CD14-positive monocyte (primary cell): ENCODE measurements around the gene KLHL3. TPM values are rescaled to one million over a fixed set of nuclear protein-coding genes. Genes with fewer than 3 reads are reported as not detected.

ENCODE experiments used
- DNase-seq, 3 donors: peaks; one replicate each; pipeline ENCODE4 v3.0.0-alpha.2; 2011 to 2022
- H2AFZ ChIP-seq: 2 replicates; pipeline ENCODE4 v1.6.0; 2012; ENCODE audit warnings: mild to moderate bottlenecking, low read depth, low read length, inconsistent platforms; ENCODE audit not compliant: insufficient read depth, poor library complexity, severe bottlenecking
- H3K27ac ChIP-seq, 2 donors: 1 replicate in 1 of 2; 2 replicates in 1 of 2; pipeline ENCODE4 v1.5.1; 2012 to 2013; ENCODE audit warnings: low read length in 2 of 2, control low read depth in 1 of 2, inconsistent platforms in 1 of 2, low read depth in 1 of 2, mild to moderate bottlenecking in 1 of 2
- H3K27me3 ChIP-seq, 2 donors: one replicate each; pipeline versions ENCODE4 v1.6.0 to v1.6.1; 2011 to 2013; ENCODE audit warnings: low read length in 2 of 2; ENCODE audit not compliant: control insufficient read depth in 2 of 2, insufficient read depth in 2 of 2
- H3K36me3 ChIP-seq, 2 donors: replicated peaks in 1 of 2; 1 replicate in 1 of 2; 2 replicates in 1 of 2; pipeline versions ENCODE4 v1.5.1 to v1.6.1; 2012 to 2013; ENCODE audit warnings: low read length in 2 of 2, control low read depth in 1 of 2, inconsistent platforms in 1 of 2, mild to moderate bottlenecking in 1 of 2; ENCODE audit not compliant: insufficient read depth in 2 of 2, control insufficient read depth in 1 of 2
- H3K4me1 ChIP-seq, 2 donors: 1 replicate in 1 of 2; 2 replicates in 1 of 2; pipeline versions ENCODE4 v1.5.1 to v1.6.1; 2012 to 2013; ENCODE audit warnings: low read length in 2 of 2, control low read depth in 1 of 2, inconsistent platforms in 1 of 2, mild to moderate bottlenecking in 1 of 2, moderate library complexity in 1 of 2; ENCODE audit not compliant: insufficient read depth in 2 of 2, control insufficient read depth in 1 of 2
- H3K4me2 ChIP-seq: replicated peaks from 2 replicates; pipeline ENCODE3; 2012; ENCODE audit warnings: low read length, moderate library complexity, mild to moderate bottlenecking; ENCODE audit not compliant: poor library complexity, severe bottlenecking; ENCODE audit errors: extremely low read depth
- H3K4me3 ChIP-seq, 3 experiments: fragments of 200-600 bp in 1 of 3; sonication (generic) in 1 of 3; replicated peaks in 1 of 3; 1 replicate in 2 of 3; 2 replicates in 1 of 3; pipeline ENCODE4 v1.5.1; 2011 to 2013; ENCODE audit warnings: low read length in 3 of 3, mild to moderate bottlenecking in 3 of 3, control low read depth in 2 of 3, low read depth in 2 of 3, inconsistent platforms in 1 of 3, moderate library complexity in 1 of 3
- H3K79me2 ChIP-seq: 2 replicates; pipeline ENCODE4 v1.6.0; 2012; ENCODE audit warnings: mild to moderate bottlenecking, control low read depth, inconsistent platforms, low read length, moderate library complexity; ENCODE audit not compliant: insufficient read depth
- H3K9ac ChIP-seq: 2 replicates; pipeline ENCODE4 v1.6.0; 2017; ENCODE audit warnings: low read length, mild to moderate bottlenecking; ENCODE audit not compliant: insufficient read depth, poor library complexity, severe bottlenecking
- H3K9me3 ChIP-seq, 2 donors: replicated peaks in 1 of 2; 1 replicate in 1 of 2; 2 replicates in 1 of 2; pipeline versions ENCODE4 v1.5.1 to v1.6.1; 2012 to 2013; ENCODE audit warnings: low read length in 2 of 2, control low read depth in 1 of 2; ENCODE audit not compliant: control insufficient read depth in 1 of 2, insufficient read depth in 1 of 2
- H4K20me1 ChIP-seq: 2 replicates; pipeline ENCODE4 v1.6.0; 2012; ENCODE audit warnings: mild to moderate bottlenecking, low read length, control low read depth, moderate library complexity; ENCODE audit not compliant: insufficient read depth
- H3K27ac Mint-ChIP-seq, 7 donors: one replicate each; pipeline ENCODE4 v1.8.0; 2020; ENCODE audit warnings: mild to moderate bottlenecking in 7 of 7, mixed read lengths in 7 of 7, moderate library complexity in 6 of 7, inconsistent platforms in 2 of 7
- H3K27me3 Mint-ChIP-seq, 3 donors: one replicate each; pipeline ENCODE4 v1.8.0; 2021 to 2022; ENCODE audit warnings: low read depth in 3 of 3, mild to moderate bottlenecking in 3 of 3, mixed read lengths in 3 of 3, moderate library complexity in 3 of 3, inconsistent platforms in 1 of 3
- H3K36me3 Mint-ChIP-seq, 2 donors: one replicate each; pipeline ENCODE4 v1.8.0; 2020; ENCODE audit warnings: mixed read lengths in 2 of 2, inconsistent platforms in 1 of 2, mild to moderate bottlenecking in 1 of 2
- H3K4me1 Mint-ChIP-seq: one replicate; pipeline ENCODE4 v1.8.0; 2020; ENCODE audit warnings: mild to moderate bottlenecking, mixed read lengths
- H3K4me3 Mint-ChIP-seq, 2 donors: one replicate each; pipeline ENCODE4 v1.8.0; 2020; ENCODE audit warnings: mild to moderate bottlenecking in 2 of 2, mixed read lengths in 2 of 2, moderate library complexity in 1 of 2
- H3K9me3 Mint-ChIP-seq, 7 donors: one replicate each; pipeline ENCODE4 v1.8.0; 2020 to 2022; ENCODE audit warnings: mixed read lengths in 7 of 7, mild to moderate bottlenecking in 6 of 7, moderate library complexity in 6 of 7, inconsistent platforms in 2 of 7
- WGBS: methylation state at CpG from one replicate; pipeline ENCODE4 v1.1.5; 2013; ENCODE audit warnings: missing lambda C conversion rate; ENCODE audit not compliant: insufficient coverage; 5-methylcytosine and 5-hydroxymethylcytosine counted together
- intact Hi-C, 2 donors: fragments of 100-400 bp; cut with micrococcal nuclease; formaldehyde crosslinking; loops; one replicate each; pipeline versions ENCODE4 v1.15.0 to v1.15.1; 2023
- polyA plus RNA-seq, 3 donors: library from polyadenylated mRNA; depleted of rRNA in 1 of 3; unstranded in 2 of 3; stranded (reverse) in 1 of 3; fragments of 300-500 nt in 2 of 3; fragments of >200 nt in 1 of 3; fragmentation: Illumina TruSeq in 2 of 3; gene quantifications; 1 replicate in 2 of 3; 2 replicates in 1 of 3; pipeline ENCODE4 v1.2.3, GENCODE V29; 2012 to 2021
- TF ChIP-seq, protein P1 (sequence below): fragments of 200-600 bp; IDR thresholded peaks from one replicate; pipeline ENCODE4 v1.8.0; 2022; ENCODE audit warnings: antibody characterized with exemption, mild to moderate bottlenecking

Gene KLHL3
- polyA plus RNA-seq, 3 donors: 0.71 TPM; not detected in 2

DNA sequence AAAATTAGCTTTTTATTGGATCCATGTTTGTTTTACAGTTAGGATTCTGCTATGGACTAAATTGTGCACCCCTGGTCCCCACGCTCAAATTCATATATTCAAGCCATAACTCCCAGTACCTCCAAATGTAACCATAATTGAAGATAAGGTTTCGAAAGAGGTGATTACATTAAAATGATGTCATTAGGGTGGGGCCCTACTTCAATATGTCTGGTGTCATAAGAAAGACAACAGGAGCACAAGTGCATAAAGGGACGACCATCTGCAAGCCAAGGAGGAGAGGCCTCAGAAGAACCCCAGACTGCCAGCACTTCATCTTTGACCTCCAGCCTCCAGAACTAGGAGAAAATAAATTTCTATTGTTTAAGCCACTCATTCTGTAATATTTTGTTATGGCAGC, 25.7 kb upstream of the KLHL3 start:
- Mint-ChIP-seq H3K4me3 (no peak overlapping the region), H3K4me1 (peaks cover 5% of the 10 kb centered on the region), H3K27ac (no peak overlapping the region), H3K27me3 (peaks cover 0 to 1% (median under 1%) of the 10 kb centered on the region in 3 donors), H3K9me3 (peaks cover 0 to 7% (median 6%) of the 10 kb centered on the region in 7 donors), H3K36me3 (no peaks in the 10 kb centered on the region)
- DNase-seq: no peak
- Histone ChIP-seq H3K27me3 (no peaks in the 10 kb centered on the region), H3K4me3 (no peak overlapping the region), H3K4me1 (no peaks in the 10 kb centered on the region), H3K9ac (no peak overlapping the region), H2AFZ (no peak overlapping the region), H3K9me3 (no peaks in the 10 kb centered on the region), H3K4me2 (no peak overlapping the region), H3K79me2 (no peaks in the 10 kb centered on the region), H4K20me1 (no peaks in the 10 kb centered on the region), H3K27ac (no peak overlapping the region), H3K36me3 (no peaks in the 10 kb centered on the region)
- TF ChIP-seq, protein P1, sequence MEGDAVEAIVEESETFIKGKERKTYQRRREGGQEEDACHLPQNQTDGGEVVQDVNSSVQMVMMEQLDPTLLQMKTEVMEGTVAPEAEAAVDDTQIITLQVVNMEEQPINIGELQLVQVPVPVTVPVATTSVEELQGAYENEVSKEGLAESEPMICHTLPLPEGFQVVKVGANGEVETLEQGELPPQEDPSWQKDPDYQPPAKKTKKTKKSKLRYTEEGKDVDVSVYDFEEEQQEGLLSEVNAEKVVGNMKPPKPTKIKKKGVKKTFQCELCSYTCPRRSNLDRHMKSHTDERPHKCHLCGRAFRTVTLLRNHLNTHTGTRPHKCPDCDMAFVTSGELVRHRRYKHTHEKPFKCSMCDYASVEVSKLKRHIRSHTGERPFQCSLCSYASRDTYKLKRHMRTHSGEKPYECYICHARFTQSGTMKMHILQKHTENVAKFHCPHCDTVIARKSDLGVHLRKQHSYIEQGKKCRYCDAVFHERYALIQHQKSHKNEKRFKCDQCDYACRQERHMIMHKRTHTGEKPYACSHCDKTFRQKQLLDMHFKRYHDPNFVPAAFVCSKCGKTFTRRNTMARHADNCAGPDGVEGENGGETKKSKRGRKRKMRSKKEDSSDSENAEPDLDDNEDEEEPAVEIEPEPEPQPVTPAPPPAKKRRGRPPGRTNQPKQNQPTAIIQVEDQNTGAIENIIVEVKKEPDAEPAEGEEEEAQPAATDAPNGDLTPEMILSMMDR: no peak
- intact Hi-C loops: no loop called here
- no CpG with 5 or more reads among the region's 3 CpGs for WGBS

DNA sequence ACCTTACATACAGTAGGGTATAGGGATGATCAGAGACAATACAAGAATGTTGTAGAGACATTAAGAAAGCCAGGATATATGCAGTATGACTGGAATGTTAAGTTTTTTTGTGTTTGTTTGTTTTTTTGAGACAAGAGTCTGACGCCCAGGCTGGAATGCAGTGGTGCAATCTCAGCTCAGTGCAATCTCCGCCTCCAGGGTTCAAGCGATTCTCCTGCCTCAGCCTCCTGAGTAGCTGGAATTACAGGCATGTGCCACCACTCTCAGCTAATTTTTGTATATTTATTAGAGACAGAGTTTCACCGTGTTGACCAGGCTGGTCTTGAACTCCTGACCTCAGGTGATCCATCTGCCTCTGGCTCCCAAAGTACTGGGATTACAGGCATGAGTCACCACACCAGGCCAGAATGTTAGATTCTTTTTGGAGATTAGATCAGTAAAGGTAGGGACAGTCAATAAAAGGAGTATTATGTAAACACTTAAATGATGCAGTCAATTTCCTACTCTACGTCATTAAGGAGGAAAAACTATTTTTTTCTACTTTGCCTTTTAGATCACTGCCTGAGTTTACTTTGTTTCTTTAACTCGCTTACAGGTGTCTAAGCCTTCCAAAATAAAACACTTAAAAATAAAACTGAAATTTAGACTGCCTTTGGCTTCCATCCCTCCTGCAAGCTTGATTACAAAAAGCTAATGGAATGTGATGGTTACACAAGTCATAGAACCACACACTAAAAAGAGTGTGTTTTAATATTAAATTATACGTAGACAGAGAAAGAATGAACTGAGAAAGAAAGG, 25.0 kb upstream of the KLHL3 start:
- Mint-ChIP-seq H3K9me3 (peaks cover 0 to 4% (median under 1%) of the 10 kb centered on the region in 7 donors), H3K27me3 (peaks cover 0 to 2% (median 1%) of the 10 kb centered on the region in 3 donors), H3K4me1 (peaks cover 5% of the 10 kb centered on the region), H3K36me3 (no peaks in the 10 kb centered on the region), H3K27ac (no peak overlapping the region), H3K4me3 (no peak overlapping the region)
- DNase-seq: no peak
- Histone ChIP-seq H3K9ac (no peak overlapping the region), H3K36me3 (no peaks in the 10 kb centered on the region), H2AFZ (no peak overlapping the region), H4K20me1 (no peaks in the 10 kb centered on the region), H3K9me3 (no peaks in the 10 kb centered on the region), H3K27ac (no peak overlapping the region), H3K4me3 (no peak overlapping the region), H3K4me2 (no peak overlapping the region), H3K27me3 (no peaks in the 10 kb centered on the region), H3K4me1 (no peaks in the 10 kb centered on the region), H3K79me2 (no peaks in the 10 kb centered on the region)
- TF ChIP-seq, protein P1: no peak
- intact Hi-C loops: no loop called here
- WGBS: 100% methylated on average over 3 of the region's 7 CpGs
